AG04449 (cell line): ENCODE results near the gene CAVIN1.

ENCODE experiments used
- CTCF ChIA-PET: fragments of 350-600 bp; formaldehyde crosslinking; extraction: SDS; loops from one replicate; lab custom pipeline; 2021; ENCODE audit warnings: antibody characterized with exemption; lab: Yijun Ruan, JAX
- POLR2A ChIA-PET: fragments of 400-600, 350-600 bp; formaldehyde crosslinking; extraction: SDS; loops from one replicate; lab custom pipeline; 2020; ENCODE audit warnings: antibody characterized with exemption, inconsistent platforms; lab: Yijun Ruan, JAX
- DNase-seq: peaks from one replicate; pipeline ENCODE4 v3.0.0-alpha.2; 2010; ENCODE audit warnings: low read depth, low spot score
- H3K4me3 ChIP-seq: 2 replicates; pipeline ENCODE4 v1.5.1; 2011; ENCODE audit warnings: low read depth, mild to moderate bottlenecking, control low read depth, low read length
- TF ChIP-seq, protein P1 (sequence below): IDR thresholded peaks from one replicate; pipeline ENCODE4 v1.5.1; 2011; ENCODE audit warnings: mild to moderate bottlenecking, moderate library complexity, low read length, control low read depth, inconsistent platforms; ENCODE audit not compliant: insufficient read depth; ENCODE audit errors: missing control alignments

Gene CAVIN1

DNA sequence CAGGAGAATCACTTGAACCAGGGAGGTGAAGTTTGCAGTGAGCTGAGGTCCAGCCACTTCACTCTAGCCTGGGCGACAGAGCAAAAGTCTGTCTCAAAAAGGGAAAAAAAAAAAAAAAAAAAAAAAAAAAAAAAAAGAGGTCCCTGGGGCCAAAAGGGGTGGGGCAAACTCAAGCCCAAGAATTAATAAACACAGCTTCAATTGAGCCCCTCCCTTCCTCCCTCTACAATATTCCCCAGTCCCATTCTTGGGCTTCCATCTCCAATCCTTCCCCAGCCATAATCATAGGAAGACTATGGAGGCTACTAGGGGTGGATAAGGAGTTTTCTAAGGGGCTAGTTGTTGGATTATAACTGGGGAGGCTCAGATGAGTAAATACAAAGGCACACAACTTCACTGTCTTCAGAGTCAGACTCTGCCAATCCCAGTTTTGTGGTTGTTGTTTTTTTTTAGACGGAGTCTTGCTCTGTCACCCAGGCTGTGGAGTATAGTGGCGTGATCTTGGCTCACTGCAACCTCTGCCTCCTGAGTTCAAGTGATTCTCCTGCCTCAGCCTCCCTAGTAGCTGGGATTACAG lies 9.5 kb downstream of the CAVIN1 start:
- CTCF ChIA-PET, result interaction anchor here (1.7 to 3.2 kb wide), 2 partner anchors 8 to 105 kb away, joined by 9 to 14 read pairs; no protein-coding TSS in a partner anchor
- DNase-seq, result no peak
- POLR2A ChIA-PET, result interaction anchor here (0.7 to 4.9 kb wide), 2 partner anchors 8 to 66 kb away, joined by 3 to 60 read pairs; partner anchors contain the start of gene CAVIN1
- TF ChIP-seq, protein P1, sequence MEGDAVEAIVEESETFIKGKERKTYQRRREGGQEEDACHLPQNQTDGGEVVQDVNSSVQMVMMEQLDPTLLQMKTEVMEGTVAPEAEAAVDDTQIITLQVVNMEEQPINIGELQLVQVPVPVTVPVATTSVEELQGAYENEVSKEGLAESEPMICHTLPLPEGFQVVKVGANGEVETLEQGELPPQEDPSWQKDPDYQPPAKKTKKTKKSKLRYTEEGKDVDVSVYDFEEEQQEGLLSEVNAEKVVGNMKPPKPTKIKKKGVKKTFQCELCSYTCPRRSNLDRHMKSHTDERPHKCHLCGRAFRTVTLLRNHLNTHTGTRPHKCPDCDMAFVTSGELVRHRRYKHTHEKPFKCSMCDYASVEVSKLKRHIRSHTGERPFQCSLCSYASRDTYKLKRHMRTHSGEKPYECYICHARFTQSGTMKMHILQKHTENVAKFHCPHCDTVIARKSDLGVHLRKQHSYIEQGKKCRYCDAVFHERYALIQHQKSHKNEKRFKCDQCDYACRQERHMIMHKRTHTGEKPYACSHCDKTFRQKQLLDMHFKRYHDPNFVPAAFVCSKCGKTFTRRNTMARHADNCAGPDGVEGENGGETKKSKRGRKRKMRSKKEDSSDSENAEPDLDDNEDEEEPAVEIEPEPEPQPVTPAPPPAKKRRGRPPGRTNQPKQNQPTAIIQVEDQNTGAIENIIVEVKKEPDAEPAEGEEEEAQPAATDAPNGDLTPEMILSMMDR, result no peak
- H3K4me3 ChIP-seq, result no peak overlapping the region

DNA sequence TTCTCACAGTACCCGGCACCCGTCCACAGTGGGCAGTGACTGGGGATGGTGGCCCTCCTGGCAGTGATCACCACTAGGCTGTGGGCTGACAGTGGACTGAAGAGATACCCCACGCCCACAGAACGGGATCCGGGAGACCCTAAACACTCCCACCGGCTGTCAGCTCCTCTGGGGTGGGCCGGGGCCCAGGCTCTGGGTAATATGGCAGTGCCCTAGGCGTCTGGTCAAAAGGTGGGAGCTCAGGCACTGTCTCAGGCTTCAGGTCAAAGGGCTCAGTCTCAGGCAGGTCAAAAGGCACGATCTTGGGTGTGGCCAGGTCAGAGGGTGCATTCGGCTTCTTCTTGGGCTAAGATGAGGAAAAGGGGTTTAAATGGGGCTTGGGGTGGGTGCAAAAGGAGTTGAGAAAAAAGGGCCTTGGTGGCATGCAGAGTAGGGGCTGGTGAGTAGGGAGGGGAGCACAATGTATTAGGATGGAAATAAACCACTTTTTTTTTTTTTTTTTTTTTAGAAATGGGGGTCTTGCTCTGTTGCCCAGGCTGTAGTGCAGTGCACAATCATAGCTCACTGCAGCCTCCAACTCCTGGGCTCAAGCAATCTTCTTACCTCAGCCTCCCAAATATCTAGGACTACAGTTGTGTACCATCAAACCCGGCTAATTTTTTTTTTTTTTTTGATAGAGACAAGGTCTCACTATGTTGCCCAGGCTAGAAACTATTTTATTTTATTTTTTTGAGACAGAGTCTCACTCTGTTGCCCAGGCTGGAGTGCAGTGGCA lies 11.0 kb downstream of the CAVIN1 start:
- DNase-seq, result no peak
- H3K4me3 ChIP-seq, result no peak overlapping the region
- ChIA-PET CTCF (interaction anchor here (1.0 to 2.9 kb wide), 5 partner anchors 27 to 451 kb away, joined by 3 to 10 read pairs (median 3); no protein-coding TSS in a partner anchor), POLR2A (interaction anchor here (1.0 to 4.9 kb wide), 2 partner anchors 10 to 16 kb away, joined by 4 to 60 read pairs; partner anchors contain the start of gene CAVIN1)
- TF ChIP-seq, protein P1, result no peak

DNA sequence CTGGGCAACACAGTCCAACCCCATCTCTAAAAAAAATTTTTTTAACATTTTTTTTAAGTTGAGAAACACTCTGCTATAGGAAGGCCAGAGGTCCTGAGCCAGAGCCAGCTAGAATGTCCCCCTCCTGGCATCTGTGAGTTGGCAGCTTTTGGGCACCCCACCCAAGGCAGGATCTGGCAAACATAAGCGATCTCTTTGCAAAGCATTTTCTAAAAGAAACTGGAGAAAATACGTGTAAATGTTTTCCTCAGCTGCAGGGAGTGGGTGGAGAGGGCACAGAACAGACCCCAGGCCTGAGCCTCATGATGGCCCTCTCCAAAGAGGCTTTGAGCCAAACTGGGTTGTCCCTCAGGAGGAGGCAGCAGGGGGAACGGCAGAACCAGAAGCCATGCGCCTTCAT lies 11.7 kb downstream of the CAVIN1 start:
- TF ChIP-seq, protein P1, result no peak
- no peak overlapping the region for H3K4me3 ChIP-seq
- ChIA-PET CTCF (interaction anchor here (0.9 to 2.9 kb wide), 8 partner anchors 9 to 450 kb away, joined by 3 to 10 read pairs (median 3); partner anchors contain the start of gene CAVIN1), POLR2A (interaction anchor here (1.0 to 4.9 kb wide), 2 partner anchors 10 to 16 kb away, joined by 4 to 60 read pairs; partner anchors contain the start of gene CAVIN1)
- DNase-seq, result no peak

DNA sequence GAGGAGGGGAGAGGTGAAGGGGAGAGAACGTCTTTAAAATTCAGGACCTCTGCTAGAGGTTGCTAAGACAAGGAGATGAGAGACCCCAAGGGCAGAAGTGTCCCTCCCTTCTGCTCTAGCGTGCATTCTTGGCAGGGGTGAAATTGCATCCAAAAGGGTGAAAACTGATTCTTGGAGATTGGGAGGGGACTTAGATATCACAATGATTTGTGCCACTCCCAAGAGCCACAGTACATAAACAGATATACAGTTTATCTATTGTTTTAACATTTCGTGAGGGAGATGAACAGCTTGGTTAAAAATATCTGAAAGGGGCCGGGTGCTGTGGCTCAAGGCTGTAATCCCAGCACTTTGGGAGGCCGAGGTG lies 12.8 kb downstream of the CAVIN1 start:
- DNase-seq, result no peak
- TF ChIP-seq, protein P1, result no peak
- no peak overlapping the region for H3K4me3 ChIP-seq
- CTCF ChIA-PET, result interaction anchor here (0.9 to 8.9 kb wide), 8 partner anchors 10 to 117 kb away, joined by 3 to 54 read pairs (median 6); partner anchors contain the start of gene CAVIN1
- POLR2A ChIA-PET, result interaction anchor here (0.9 to 4.9 kb wide), 2 partner anchors 11 to 17 kb away, joined by 3 to 60 read pairs; partner anchors contain the start of gene CAVIN1

DNA sequence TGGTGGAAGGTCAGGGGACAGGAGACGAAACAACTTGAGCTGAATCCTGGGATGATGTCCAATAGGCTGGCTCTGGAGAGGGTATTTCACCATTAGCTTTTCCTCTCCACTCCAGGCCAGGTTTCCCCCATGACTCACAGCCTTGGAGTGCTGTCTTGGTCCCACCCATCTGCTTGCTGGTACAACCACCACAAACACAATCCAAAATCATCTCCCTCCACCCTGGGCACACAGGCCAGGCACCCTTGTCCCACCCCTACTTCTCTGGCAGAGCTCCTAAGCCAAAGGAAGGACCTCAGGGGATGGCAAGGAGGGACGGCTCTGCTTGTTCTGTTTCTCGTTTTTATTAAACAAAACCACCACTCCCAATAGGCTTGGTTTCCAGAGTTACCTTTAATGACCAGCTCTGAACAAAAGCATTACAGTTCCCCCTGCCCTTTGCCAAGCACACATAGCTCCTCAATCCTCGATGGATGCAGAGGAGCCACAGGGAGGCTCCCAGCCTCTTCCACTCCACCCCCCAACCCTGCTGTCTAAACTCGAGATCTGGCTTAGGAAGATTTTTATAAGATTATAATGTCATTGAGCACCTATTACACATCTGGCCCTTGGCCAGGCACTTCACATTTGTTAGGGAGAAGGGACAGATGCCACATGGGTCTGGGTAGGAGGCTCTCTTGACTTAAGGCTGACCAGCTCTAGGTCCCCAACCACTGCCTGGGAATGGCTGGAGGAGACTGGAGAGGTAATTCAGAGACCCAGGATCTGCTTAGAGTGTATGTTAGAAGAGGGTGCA lies 13.3 kb downstream of the CAVIN1 start:
- H3K4me3 ChIP-seq, result peak overlapping the region; percentile 29
- POLR2A ChIA-PET, result interaction anchor here (0.6 to 4.9 kb wide), 5 partner anchors 12 to 192 kb away, joined by 3 to 60 read pairs (median 4); partner anchors contain the start of gene CAVIN1
- CTCF ChIA-PET, result interaction anchor here (0.6 to 8.9 kb wide), 9 partner anchors 10 to 390 kb away, joined by 3 to 54 read pairs (median 3); partner anchors contain the start of genes CAVIN1 and NKIRAS2
- no peak for DNase-seq
- TF ChIP-seq, protein P1, result no peak
